Measurements from ENCODE around the gene DUS3L. TPM values are rescaled to one million over a fixed set of nuclear protein-coding genes. Genes with fewer than 3 reads are reported as not detected.
"Not testable (repeated sequence)": the region's sequence is repeated elsewhere in the genome, so short reads cannot be mapped to it uniquely, and the experiment has no call there.

Gene DUS3L
- total and polyA plus RNA-seq, 2 of the 8 experiments (the other 6 are each of a cell fraction or from before 2014, with no cell fraction given) = 37.6 to 39.1 TPM

- H2BK15ac ChIP-seq (ENCODE audit: low read length); H3K23me2 ChIP-seq (ENCODE audit: low read depth, low read length); H2BK120ac ChIP-seq (replicated peaks; ENCODE audit: low read depth, low read length); H3K14ac ChIP-seq (ENCODE audit: insufficient read length); H3K27ac ChIP-seq (ENCODE audit: low read depth, low read length); H2AK5ac ChIP-seq (ENCODE audit: low read depth, low read length); CTCF ChIA-PET (ENCODE audit: partially characterized antibody); H3K27me3 ChIP-seq (replicated peaks in 1 of 4; ENCODE audit: control insufficient read depth in 3 of 4, extremely low read depth in 1 of 4, insufficient read depth in 3 of 4, low read length in 3 of 4); H4K91ac ChIP-seq (replicated peaks; ENCODE audit: insufficient read length, low read length); H4K8ac ChIP-seq (ENCODE audit: extremely low read depth, insufficient read depth, low read length); H4K20me1 ChIP-seq (replicated peaks in 1 of 2; ENCODE audit: control insufficient read depth in 1 of 2, insufficient read depth in 2 of 2, low read length in 2 of 2); DNase-seq (ENCODE audit: low read depth in 1 of 2, low spot score in 2 of 2); H2BK12ac ChIP-seq (ENCODE audit: low read depth, low read length); H3K56ac ChIP-seq (replicated peaks; ENCODE audit: insufficient read length, low read depth, low read length); H3K4ac ChIP-seq (replicated peaks; ENCODE audit: insufficient read length, low read depth, low read length); H3K4me3 ChIP-seq (ENCODE audit: extremely low read depth in 1 of 4, insufficient read depth in 2 of 4, low read depth in 3 of 4, low read length in 4 of 4); H3K9me3 ChIP-seq (ENCODE audit: insufficient read depth in 2 of 2, low read depth in 1 of 2, low read length in 1 of 2); H3K36me3 ChIP-seq (ENCODE audit: control insufficient read depth in 2 of 4, insufficient read depth in 4 of 4, low read length in 3 of 4); H3K79me1 ChIP-seq (ENCODE audit: low read depth, low read length); H3K4me2 ChIP-seq (ENCODE audit: insufficient read depth in 1 of 2, low read depth in 2 of 2, low read length in 2 of 2); FAIRE-seq; H2BK5ac ChIP-seq (ENCODE audit: low read depth, low read length); H2AFZ ChIP-seq (ENCODE audit: low read length); H3K9ac ChIP-seq (replicated peaks in 1 of 4; ENCODE audit: extremely low read depth in 1 of 4, low read depth in 3 of 4, low read length in 3 of 4); H4K5ac ChIP-seq (ENCODE audit: insufficient read length, low read depth, low read length); H3K4me1 ChIP-seq (replicated peaks in 1 of 4; ENCODE audit: control insufficient read depth in 3 of 4, insufficient read depth in 4 of 4, low read length in 3 of 4); H2BK20ac ChIP-seq (ENCODE audit: low read length); H3K79me2 ChIP-seq (ENCODE audit: control insufficient read depth in 1 of 2, insufficient read depth in 2 of 2, low read length in 2 of 2); H3K18ac ChIP-seq (ENCODE audit: extremely low read depth, low read length); H3K23ac ChIP-seq (ENCODE audit: insufficient read length): not testable (repeated sequence)
- 90% methylated on average over 10 of the region's 10 CpGs; no CpG with 5 or more reads in 1 of the 2 experiments for WGBS, 2 experiments (ENCODE audit: extremely low coverage in 1 of 2, insufficient coverage in 1 of 2, insufficient read length in 1 of 2, insufficient replicate concordance in 2 of 2, low coverage in 1 of 2, low lambda C conversion rate in 2 of 2, missing lambda C conversion rate in 1 of 2)
- POLR2A ChIA-PET (ENCODE audit: partially characterized antibody) = interaction anchor here (0.9 to 2.0 kb wide), 2 partner anchors 25 to 54 kb away, joined by 4 to 6 read pairs; partner anchors contain the start of genes CATSPERD and LONP1
Measured at GRCh38 chr19:5744999-5745398, 46.0 kb downstream of the DUS3L start.
